Activated T-cell treated with anti-CD3 and anti-CD28 coated beads for 48 hours (primary cell): ENCODE data around the gene DMRT3.

Source experiments
- DNase-seq: peaks from one replicate; pipeline ENCODE4 v3.0.0-alpha.2; 2020; ENCODE audit warnings: low read depth

The DMRT3 gene

GRCh38 chr9:1002678-1003077 lies 26.2 kb downstream of the DMRT3 start:
- DNase-seq = no peak

GRCh38 chr9:1005043-1005667 lies 28.7 kb downstream of the DMRT3 start:
- DNase-seq = no peak

- DNase-seq = no peak
Measured at GRCh38 chr9:1007312-1007711, 30.9 kb downstream of the DMRT3 start.

- DNase-seq = no peak
Measured at GRCh38 chr9:1008216-1008615, 31.8 kb downstream of the DMRT3 start.

- DNase-seq = peak; percentile 69
Measured at GRCh38 chr9:1009101-1009707, 32.7 kb downstream of the DMRT3 start.

GRCh38 chr9:1013021-1013420 lies 36.6 kb downstream of the DMRT3 start:
- no peak for DNase-seq

- DNase-seq = no peak
Measured at GRCh38 chr9:1014225-1014624, 37.8 kb downstream of the DMRT3 start.

GRCh38 chr9:1014640-1015039 lies 38.2 kb downstream of the DMRT3 start:
- no peak for DNase-seq

- DNase-seq = no peak
Measured at GRCh38 chr9:1018121-1018520, 41.7 kb downstream of the DMRT3 start.

GRCh38 chr9:1024112-1024511 lies 47.7 kb downstream of the DMRT3 start:
- DNase-seq = no peak

- DNase-seq = no peak
Measured at GRCh38 chr9:1025131-1025530, 48.7 kb downstream of the DMRT3 start.

- DNase-seq = no peak
Measured at GRCh38 chr9:1026219-1026618, 49.8 kb downstream of the DMRT3 start.

- DNase-seq = no peak
Measured at GRCh38 chr9:1028501-1029190, 52.2 kb downstream of the DMRT3 start.

- DNase-seq = no peak
Measured at GRCh38 chr9:1031951-1032601, 55.6 kb downstream of the DMRT3 start.

GRCh38 chr9:1034271-1034670 lies 57.8 kb downstream of the DMRT3 start:
- DNase-seq = no peak

GRCh38 chr9:1039589-1039988 lies 63.1 kb downstream of the DMRT3 start:
- no peak for DNase-seq
